ENCODE data around the gene PYY. TPM values are rescaled to one million over a fixed set of nuclear protein-coding genes. Genes with fewer than 3 reads are reported as not detected.
"Not testable (repeated sequence)": the region's sequence is repeated elsewhere in the genome, so short reads cannot be mapped to it uniquely, and the experiment has no call there.

Gene PYY
- polyA plus RNA-seq, 1 donor from 2014 or later = not detected

GRCh38 chr17:43986225-43986981, 32.7 kb upstream of the PYY start:
- no peaks in the 10 kb centered on the region for H3K36me3 Mint-ChIP-seq
- peak overlapping the region in 1 of 3 donors; percentile 19 for H3K27ac Mint-ChIP-seq
- H3K27me3 Mint-ChIP-seq = peaks cover 40% of the 10 kb centered on the region
- no peak overlapping the region for H3K4me3 Mint-ChIP-seq
- H3K4me1 Mint-ChIP-seq = peaks cover 1 to 5% (median 1%) of the 10 kb centered on the region in 3 donors
- no peaks in the 10 kb centered on the region for H3K9me3 Mint-ChIP-seq

- no peaks in the 10 kb centered on the region for H3K9me3 Mint-ChIP-seq
Observed at GRCh38 chr17:43984521-43984920, 30.8 kb upstream of the PYY start.

GRCh38 chr17:43983515-43984411, 30.0 kb upstream of the PYY start:
- peaks cover 1 to 5% (median 1%) of the 10 kb centered on the region in 3 donors for H3K4me1 Mint-ChIP-seq
- no peaks in the 10 kb centered on the region for H3K9me3 Mint-ChIP-seq
- H3K4me3 Mint-ChIP-seq = peak overlapping the region in 3 of 4 donors; percentile 12 to 47 (median 27)
- H3K27ac Mint-ChIP-seq = no peak overlapping the region
- H3K36me3 Mint-ChIP-seq = peaks cover 1% of the 10 kb centered on the region
- H3K27me3 Mint-ChIP-seq = peaks cover 45% of the 10 kb centered on the region

More at GRCh38 chr17:43984521-43984920, 30.8 kb upstream of the PYY start:
- Mint-ChIP-seq H3K27ac (no peak overlapping the region), H3K4me3 (peak overlapping the region in 1 of 4 donors; percentile 27), H3K27me3 (peaks cover 42% of the 10 kb centered on the region), H3K36me3 (peaks cover 1% of the 10 kb centered on the region), H3K4me1 (peaks cover 1 to 5% (median 1%) of the 10 kb centered on the region in 3 donors)

- Mint-ChIP-seq H3K4me1 (peaks cover 1 to 5% (median 1%) of the 10 kb centered on the region in 3 donors), H3K9me3 (peaks cover 0 to under 1% (median 0%) of the 10 kb centered on the region in 3 donors), H3K27me3 (peaks cover 49% of the 10 kb centered on the region), H3K36me3 (peaks cover 1% of the 10 kb centered on the region), H3K27ac (no peak overlapping the region), H3K4me3 (peak overlapping the region in 1 of 4 donors; percentile 47)
Observed at GRCh38 chr17:43983196-43983514, 29.4 kb upstream of the PYY start.

GRCh38 chr17:43982171-43982570, 28.4 kb upstream of the PYY start:
- peaks cover 0 to 2% (median 0%) of the 10 kb centered on the region in 3 donors for H3K9me3 Mint-ChIP-seq
- H3K36me3 Mint-ChIP-seq = peaks cover 1% of the 10 kb centered on the region
- H3K4me3 Mint-ChIP-seq = no peak overlapping the region
- H3K4me1 Mint-ChIP-seq = peaks cover 0 to 5% (median 1%) of the 10 kb centered on the region in 3 donors
- H3K27me3 Mint-ChIP-seq = peaks cover 48% of the 10 kb centered on the region
- no peak overlapping the region for H3K27ac Mint-ChIP-seq

- Mint-ChIP-seq H3K9me3 (peaks cover 0 to 2% (median 0%) of the 10 kb centered on the region in 3 donors), H3K4me1 (peaks cover 0 to 1% (median 0%) of the 10 kb centered on the region in 3 donors), H3K27ac (no peak overlapping the region), H3K4me3 (no peak overlapping the region), H3K36me3 (peaks cover 1% of the 10 kb centered on the region), H3K27me3 (peaks cover 41% of the 10 kb centered on the region)
Observed at GRCh38 chr17:43979671-43980070, 25.9 kb upstream of the PYY start.

- Mint-ChIP-seq H3K4me3 (no peak overlapping the region), H3K4me1 (peaks cover 0 to 1% (median 0%) of the 10 kb centered on the region in 3 donors), H3K36me3 (peaks cover 1% of the 10 kb centered on the region), H3K9me3 (peaks cover 0 to 2% (median 0%) of the 10 kb centered on the region in 3 donors), H3K27ac (no peak overlapping the region), H3K27me3 (peaks cover 34% of the 10 kb centered on the region)
Observed at GRCh38 chr17:43979011-43979410, 25.3 kb upstream of the PYY start.

GRCh38 chr17:43978078-43978477, 24.3 kb upstream of the PYY start:
- peaks cover 29% of the 10 kb centered on the region for H3K27me3 Mint-ChIP-seq
- H3K27ac Mint-ChIP-seq = no peak overlapping the region
- H3K4me3 Mint-ChIP-seq = no peak overlapping the region
- peaks cover 0 to 2% (median 0%) of the 10 kb centered on the region in 3 donors for H3K9me3 Mint-ChIP-seq
- H3K36me3 Mint-ChIP-seq = peaks cover 1% of the 10 kb centered on the region
- H3K4me1 Mint-ChIP-seq = no peaks in the 10 kb centered on the region

- peaks cover 21% of the 10 kb centered on the region for H3K27me3 Mint-ChIP-seq
Observed at GRCh38 chr17:43976963-43977837, 23.5 kb upstream of the PYY start.

GRCh38 chr17:43975898-43976297, 22.2 kb upstream of the PYY start:
- Mint-ChIP-seq H3K36me3 (no peaks in the 10 kb centered on the region), H3K27ac (no peak overlapping the region), H3K4me1 (no peaks in the 10 kb centered on the region), H3K9me3 (peaks cover 0 to 3% (median 0%) of the 10 kb centered on the region in 3 donors), H3K27me3 (peaks cover 10% of the 10 kb centered on the region), H3K4me3 (no peak overlapping the region)

More at GRCh38 chr17:43976963-43977837, 23.5 kb upstream of the PYY start:
- no peak overlapping the region for H3K4me3 Mint-ChIP-seq
- peaks cover 1% of the 10 kb centered on the region for H3K36me3 Mint-ChIP-seq
- peaks cover 0 to 2% (median 0%) of the 10 kb centered on the region in 3 donors for H3K9me3 Mint-ChIP-seq
- no peak overlapping the region for H3K27ac Mint-ChIP-seq
- no peaks in the 10 kb centered on the region for H3K4me1 Mint-ChIP-seq

- no peaks in the 10 kb centered on the region for H3K4me1 Mint-ChIP-seq
- peaks cover 0 to 3% (median 0%) of the 10 kb centered on the region in 3 donors for H3K9me3 Mint-ChIP-seq
- H3K4me3 Mint-ChIP-seq = no peak overlapping the region
- H3K36me3 Mint-ChIP-seq = no peaks in the 10 kb centered on the region
- H3K27ac Mint-ChIP-seq = no peak overlapping the region
- H3K27me3 Mint-ChIP-seq = peaks cover 10% of the 10 kb centered on the region
Observed at GRCh38 chr17:43974382-43975266, 20.9 kb upstream of the PYY start.

GRCh38 chr17:43972444-43973212, 18.9 kb upstream of the PYY start:
- H3K4me3 Mint-ChIP-seq, H3K27ac Mint-ChIP-seq, H3K9me3 Mint-ChIP-seq, H3K4me1 Mint-ChIP-seq, H3K36me3 Mint-ChIP-seq, H3K27me3 Mint-ChIP-seq: not testable (repeated sequence)

- H3K4me3 Mint-ChIP-seq, H3K36me3 Mint-ChIP-seq, H3K9me3 Mint-ChIP-seq, H3K27me3 Mint-ChIP-seq, H3K4me1 Mint-ChIP-seq: not testable (repeated sequence)
- H3K27ac Mint-ChIP-seq = peak overlapping the region in 1 of 3 donors; percentile 41
Observed at GRCh38 chr17:43971436-43971835, 17.7 kb upstream of the PYY start.

Data from IgD-negative memory B cell (primary cell).